ENCODE results near the gene HHIPL1. TPM values are rescaled to one million over a fixed set of nuclear protein-coding genes. Genes with fewer than 3 reads are reported as not detected.

HHIPL1 gene
- total and polyA plus RNA-seq, 2 experiments from 2014 or later: 0.83 to 1.4 TPM

- Histone ChIP-seq H3K27ac (no peak overlapping the region), H3K9me2 (replicated peaks; ENCODE audit: insufficient read depth) (no peaks in the 10 kb centered on the region), H4K20me1 (ENCODE audit: insufficient read depth, poor library complexity, severe bottlenecking) (no peaks in the 10 kb centered on the region), H3K79me2 (no peaks in the 10 kb centered on the region), H3K4me2 (no peak overlapping the region), H2AFZ (no peak overlapping the region), H3K9me3 (ENCODE audit: low read depth) (no peaks in the 10 kb centered on the region), H3K4me1 (ENCODE audit: insufficient read depth) (peaks cover 12% of the 10 kb centered on the region), H3K36me3 (replicated peaks; ENCODE audit: insufficient read depth, low read depth) (no peaks in the 10 kb centered on the region), H3K4me3 (no peak overlapping the region), H3K27me3 (no peaks in the 10 kb centered on the region)
- 90% methylated on average over 8 of the region's 8 CpGs for WGBS (ENCODE audit: low lambda C conversion rate, missing lambda C conversion rate)
- no peak for TF ChIP-seq EZH2 (IDR thresholded peaks at IDR 0.05; ENCODE audit: borderline replicate concordance)
- no peak for TF ChIP-seq CTCF (IDR thresholded peaks at IDR 0.05; ENCODE audit: poor library complexity)
- no peak for TF ChIP-seq EZH2phosphoT487 (IDR thresholded peaks at IDR 0.05; ENCODE audit: low read depth, severe bottlenecking, unreplicated experiment)
- no peak for DNase-seq (ENCODE audit: low spot score)
Observed at GRCh38 chr14:99679543-99679942, 34.6 kb downstream of the HHIPL1 start.

GRCh38 chr14:99679996-99680395 is 35.1 kb downstream of the HHIPL1 start:
- H3K4me1 ChIP-seq (ENCODE audit: insufficient read depth): peaks cover 14% of the 10 kb centered on the region
- H2AFZ ChIP-seq: no peak overlapping the region
- DNase-seq (ENCODE audit: low spot score): no peak
- no peaks in the 10 kb centered on the region for H3K27me3 ChIP-seq
- no peaks in the 10 kb centered on the region for H3K9me2 ChIP-seq (replicated peaks; ENCODE audit: insufficient read depth)
- H3K9me3 ChIP-seq (ENCODE audit: low read depth): no peaks in the 10 kb centered on the region
- H3K4me2 ChIP-seq: no peak overlapping the region
- no peaks in the 10 kb centered on the region for H3K79me2 ChIP-seq
- no peaks in the 10 kb centered on the region for H3K36me3 ChIP-seq (replicated peaks; ENCODE audit: insufficient read depth, low read depth)
- H3K27ac ChIP-seq: no peak overlapping the region
- no peaks in the 10 kb centered on the region for H4K20me1 ChIP-seq (ENCODE audit: insufficient read depth, poor library complexity, severe bottlenecking)
- H3K4me3 ChIP-seq: no peak overlapping the region
- no peak for TF ChIP-seq CTCF (IDR thresholded peaks at IDR 0.05; ENCODE audit: poor library complexity)
- TF ChIP-seq EZH2phosphoT487 (IDR thresholded peaks at IDR 0.05; ENCODE audit: low read depth, severe bottlenecking, unreplicated experiment): no peak
- no peak for TF ChIP-seq EZH2 (IDR thresholded peaks at IDR 0.05; ENCODE audit: borderline replicate concordance)
- 84% methylated on average over 5 of the region's 5 CpGs for WGBS (ENCODE audit: low lambda C conversion rate, missing lambda C conversion rate)

DNA sequence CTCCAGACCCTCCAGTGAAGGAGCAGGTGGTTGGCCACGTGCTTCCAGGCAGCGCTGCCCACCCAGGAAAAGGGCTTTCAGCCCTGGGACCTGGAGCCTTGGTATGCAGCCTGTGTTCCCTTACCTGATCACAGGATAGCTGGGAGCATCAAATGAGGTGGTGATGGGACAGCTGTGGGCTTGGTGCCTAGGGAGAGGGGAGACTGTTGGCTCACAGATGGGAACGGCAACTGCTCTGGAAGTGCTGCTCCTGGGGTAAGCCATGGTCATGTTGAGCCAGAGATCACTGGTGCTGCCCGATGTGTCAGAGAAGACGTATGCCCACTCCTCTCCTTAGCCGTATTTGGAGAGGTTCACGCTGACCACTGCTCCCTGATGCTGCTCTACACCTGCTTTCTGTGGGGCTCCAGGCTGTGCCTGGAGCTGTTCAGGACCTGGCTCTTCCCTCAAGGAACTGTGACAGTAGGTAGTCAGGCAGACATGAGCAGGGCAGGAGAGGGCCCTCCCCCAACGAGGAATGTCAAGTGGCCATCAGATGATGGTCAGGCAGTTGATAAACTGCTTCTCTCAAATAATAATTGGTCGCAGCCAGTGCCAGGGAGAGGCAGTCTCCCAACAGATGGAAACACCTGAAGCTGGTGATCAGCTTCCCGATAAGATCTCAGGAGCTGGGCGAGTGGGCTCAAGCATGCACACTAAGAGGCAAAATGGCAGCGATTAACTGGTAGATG is 36.3 kb downstream of the HHIPL1 start:
- Histone ChIP-seq H3K27ac (no peak overlapping the region), H3K9me3 (ENCODE audit: low read depth) (no peaks in the 10 kb centered on the region), H3K36me3 (replicated peaks; ENCODE audit: insufficient read depth, low read depth) (no peaks in the 10 kb centered on the region), H3K4me3 (no peak overlapping the region), H3K9me2 (replicated peaks; ENCODE audit: insufficient read depth) (no peaks in the 10 kb centered on the region), H2AFZ (no peak overlapping the region), H4K20me1 (ENCODE audit: insufficient read depth, poor library complexity, severe bottlenecking) (no peaks in the 10 kb centered on the region), H3K4me2 (no peak overlapping the region), H3K79me2 (no peaks in the 10 kb centered on the region), H3K4me1 (ENCODE audit: insufficient read depth) (peaks cover 14% of the 10 kb centered on the region), H3K27me3 (peaks cover 1% of the 10 kb centered on the region)
- 89% methylated on average over 12 of the region's 12 CpGs for whole genome bisulfite sequencing (ENCODE audit: low lambda C conversion rate, missing lambda C conversion rate)
- no peak for TF ChIP-seq EZH2phosphoT487 (IDR thresholded peaks at IDR 0.05; ENCODE audit: low read depth, severe bottlenecking, unreplicated experiment)
- TF ChIP-seq EZH2 (IDR thresholded peaks at IDR 0.05; ENCODE audit: borderline replicate concordance): no peak
- TF ChIP-seq CTCF (IDR thresholded peaks at IDR 0.05; ENCODE audit: poor library complexity): no peak
- DNase-seq (ENCODE audit: low spot score): no peak
